Right atrium auricular region (tissue), 2 donors: Measurements from ENCODE around the gene QSOX2. TPM values are rescaled to one million over a fixed set of nuclear protein-coding genes. Genes with fewer than 3 reads are reported as not detected.

Source experiments
- DNase-seq: peaks from one replicate; pipeline ENCODE4 v3.0.0-alpha.2; 2019; ENCODE audit warnings: low spot score
- H3K27ac ChIP-seq, 2 donors: fragments of 200-600 bp; sonication (generic); 1 replicate in 1 of 2; 2 replicates in 1 of 2; pipeline ENCODE4 v1.5.1; 2016 to 2019
- H3K27me3 ChIP-seq, 2 donors: fragments of 200-600 bp; sonication (generic); one replicate each; pipeline versions ENCODE4 v1.5.1 to v1.6.0; 2017 to 2019
- H3K36me3 ChIP-seq: fragments of 200-600 bp; sonication (generic); one replicate; pipeline ENCODE4 v1.5.1; 2016
- H3K4me1 ChIP-seq, 2 donors: fragments of 200-600 bp; sonication (generic); one replicate each; pipeline versions ENCODE4 v1.5.1 to v1.6.0; 2017 to 2019
- H3K4me3 ChIP-seq, 2 donors: fragments of 200-600 bp; sonication (generic); 1 replicate in 1 of 2; 2 replicates in 1 of 2; pipeline ENCODE4 v1.5.1; 2017 to 2019; ENCODE audit warnings: mild to moderate bottlenecking in 1 of 2, moderate library complexity in 1 of 2
- H3K9me3 ChIP-seq, 2 donors: fragments of 200-600 bp; sonication (generic); one replicate each; pipeline ENCODE4 v1.5.1; 2019
- CTCF ChIP-seq, 2 donors: fragments of 200-600 bp; sonication (generic); IDR thresholded peaks; one replicate each; pipeline ENCODE4 v1.5.1; 2019; ENCODE audit warnings: antibody characterized with exemption in 2 of 2
- total RNA-seq, 2 donors: library from RNA; depleted of rRNA; stranded (reverse); fragments of >200 nt; gene quantifications; one replicate each; pipeline ENCODE4 v1.1.0, GENCODE V29; 2016

Gene QSOX2
- total RNA-seq, 2 donors from 2014 or later: 3.2 to 6.3 TPM

DNA sequence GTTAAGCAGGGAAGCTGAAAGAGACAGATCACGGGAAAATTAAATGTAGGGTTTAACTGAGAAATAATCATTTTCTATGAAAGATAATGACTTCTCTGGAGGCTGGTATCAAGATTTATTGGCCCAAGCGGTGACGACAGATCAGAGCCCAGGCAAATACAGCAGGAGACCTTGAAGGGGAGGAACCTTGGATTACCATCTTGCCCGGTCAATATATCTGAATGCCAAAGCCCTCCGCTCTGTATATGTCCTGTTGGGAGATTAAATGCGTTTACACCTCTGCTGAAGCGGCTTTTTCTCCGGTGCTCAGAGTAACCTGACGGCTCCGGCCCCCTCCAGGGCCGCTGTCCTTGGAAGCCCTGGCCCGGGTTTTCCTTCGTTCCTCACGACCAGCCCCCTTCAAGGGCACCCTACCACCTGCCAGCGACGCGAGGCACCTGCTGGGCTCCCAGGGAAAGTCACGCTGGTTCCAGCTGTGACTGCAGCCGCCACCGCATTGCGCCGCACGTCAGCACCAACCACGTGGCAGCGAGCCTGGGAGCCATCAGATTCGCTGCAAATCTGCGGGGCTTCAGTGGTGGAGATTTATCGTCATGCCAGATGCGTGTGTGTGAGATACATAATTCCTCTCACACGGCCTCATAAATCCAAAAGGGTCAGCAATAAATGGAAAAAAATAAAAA, 4.4 kb upstream of the QSOX2 start:
- H3K36me3 ChIP-seq: no peaks in the 10 kb centered on the region
- DNase-seq: no peak
- TF ChIP-seq CTCF (IDR thresholded peaks at IDR 0.05): no peak
- H3K27me3 ChIP-seq: no peaks in the 10 kb centered on the region
- no peak overlapping the region for H3K4me3 ChIP-seq
- peaks cover 0 to 6% of the 10 kb centered on the region in 2 donors for H3K4me1 ChIP-seq
- no peak overlapping the region for H3K27ac ChIP-seq
- H3K9me3 ChIP-seq: no peaks in the 10 kb centered on the region

DNA sequence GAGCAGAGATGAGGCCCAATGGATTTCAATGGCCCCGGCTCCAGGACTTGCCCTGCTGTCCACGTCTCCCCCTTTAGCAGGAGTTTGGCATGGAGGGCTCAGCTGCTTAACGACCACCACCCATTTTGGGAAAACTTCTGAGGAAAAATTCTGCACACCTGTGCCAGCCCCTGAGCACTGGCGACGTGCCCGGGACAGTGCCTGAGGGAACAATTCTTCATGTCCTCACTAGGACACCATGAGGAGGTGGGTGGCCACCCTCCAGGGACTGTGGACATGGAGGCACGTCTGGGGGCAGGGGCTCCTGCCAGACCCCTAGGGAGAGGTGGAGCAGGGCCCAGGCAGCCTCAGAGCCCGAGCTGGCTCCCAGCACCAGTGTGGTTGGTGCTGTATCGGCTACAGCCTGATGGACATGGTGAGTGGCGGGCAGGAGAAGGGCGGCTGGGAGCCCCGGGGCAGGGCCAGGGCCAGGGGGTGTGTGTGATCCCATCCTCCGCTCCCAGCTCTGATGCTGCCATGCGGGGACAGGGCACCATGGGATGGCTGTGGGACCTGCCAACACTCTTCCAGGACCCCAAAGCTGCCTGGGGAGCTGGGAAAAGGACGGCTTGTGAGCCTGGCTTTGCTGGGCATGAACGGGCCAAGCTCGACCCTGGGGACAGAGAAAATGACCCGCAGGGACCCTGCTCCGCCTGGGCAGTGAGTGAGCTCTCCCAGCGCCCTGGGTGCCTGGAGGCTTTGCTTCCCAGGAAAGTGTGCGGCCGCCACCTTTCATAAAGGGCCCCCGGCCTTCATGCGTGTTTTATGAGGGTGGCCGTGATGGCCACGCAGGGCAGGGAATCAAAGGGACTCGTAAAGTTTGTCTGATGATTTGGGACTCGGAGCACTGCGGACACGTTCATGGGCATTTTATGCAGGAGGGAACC, 3.6 kb upstream of the QSOX2 start:
- no peak for DNase-seq
- Histone ChIP-seq H3K9me3 (no peaks in the 10 kb centered on the region), H3K4me1 (peaks cover under 1 to 11% of the 10 kb centered on the region in 2 donors), H3K36me3 (no peaks in the 10 kb centered on the region), H3K4me3 (no peak overlapping the region), H3K27ac (no peak overlapping the region), H3K27me3 (no peaks in the 10 kb centered on the region)
- TF ChIP-seq CTCF (IDR thresholded peaks at IDR 0.05): no peak

DNA sequence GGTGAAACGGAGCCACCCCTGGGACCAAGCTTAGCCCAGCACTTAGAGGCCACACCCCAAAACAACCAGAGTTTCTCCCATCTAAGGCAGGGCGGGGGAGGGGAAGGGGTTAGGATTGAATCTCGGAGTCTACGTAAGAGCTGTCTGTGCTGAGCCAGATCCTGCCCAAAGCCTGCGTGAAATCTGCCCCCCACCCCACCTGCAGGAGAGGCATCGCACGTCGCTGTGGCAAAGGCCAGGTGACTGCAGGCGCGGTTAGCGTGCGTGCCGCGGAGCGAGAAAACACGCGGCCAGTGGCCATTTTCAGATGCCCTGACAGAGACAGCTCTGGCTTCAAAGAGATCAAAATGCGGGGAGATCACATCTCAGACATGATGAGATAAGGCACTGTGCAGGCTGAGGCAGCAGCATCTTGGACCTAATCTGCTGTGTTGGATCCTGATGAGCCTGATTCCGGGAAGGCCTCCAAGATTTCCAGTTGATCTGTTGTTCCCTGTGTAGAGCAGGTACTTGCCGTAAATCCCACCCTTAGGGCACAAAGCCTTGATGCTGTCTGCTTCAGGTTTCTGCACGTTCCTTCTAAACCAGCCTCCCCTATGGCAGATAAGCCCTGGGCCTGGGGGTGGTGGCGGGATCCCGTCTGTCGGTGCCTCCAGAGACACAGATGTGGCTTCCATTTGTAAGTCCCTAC, 2.5 kb upstream of the QSOX2 start:
- no peak for DNase-seq

GRCh38 chr9:136247551-136247916, 1.9 kb upstream of the QSOX2 start:
- Histone ChIP-seq H3K4me3 (no peak overlapping the region), H3K9me3 (no peaks in the 10 kb centered on the region), H3K27ac (no peak overlapping the region), H3K36me3 (no peaks in the 10 kb centered on the region), H3K27me3 (no peaks in the 10 kb centered on the region), H3K4me1 (peaks cover 4 to 18% of the 10 kb centered on the region in 2 donors)
- TF ChIP-seq CTCF (IDR thresholded peaks at IDR 0.05): no peak
- no peak for DNase-seq

More for the DNA sequence above, 2.5 kb upstream of the QSOX2 start:
- Histone ChIP-seq H3K9me3 (no peaks in the 10 kb centered on the region), H3K36me3 (no peaks in the 10 kb centered on the region), H3K27ac (no peak overlapping the region), H3K27me3 (no peaks in the 10 kb centered on the region), H3K4me1 (peaks cover 4 to 18% of the 10 kb centered on the region in 2 donors), H3K4me3 (no peak overlapping the region)
- TF ChIP-seq CTCF (IDR thresholded peaks at IDR 0.05): no peak

DNA sequence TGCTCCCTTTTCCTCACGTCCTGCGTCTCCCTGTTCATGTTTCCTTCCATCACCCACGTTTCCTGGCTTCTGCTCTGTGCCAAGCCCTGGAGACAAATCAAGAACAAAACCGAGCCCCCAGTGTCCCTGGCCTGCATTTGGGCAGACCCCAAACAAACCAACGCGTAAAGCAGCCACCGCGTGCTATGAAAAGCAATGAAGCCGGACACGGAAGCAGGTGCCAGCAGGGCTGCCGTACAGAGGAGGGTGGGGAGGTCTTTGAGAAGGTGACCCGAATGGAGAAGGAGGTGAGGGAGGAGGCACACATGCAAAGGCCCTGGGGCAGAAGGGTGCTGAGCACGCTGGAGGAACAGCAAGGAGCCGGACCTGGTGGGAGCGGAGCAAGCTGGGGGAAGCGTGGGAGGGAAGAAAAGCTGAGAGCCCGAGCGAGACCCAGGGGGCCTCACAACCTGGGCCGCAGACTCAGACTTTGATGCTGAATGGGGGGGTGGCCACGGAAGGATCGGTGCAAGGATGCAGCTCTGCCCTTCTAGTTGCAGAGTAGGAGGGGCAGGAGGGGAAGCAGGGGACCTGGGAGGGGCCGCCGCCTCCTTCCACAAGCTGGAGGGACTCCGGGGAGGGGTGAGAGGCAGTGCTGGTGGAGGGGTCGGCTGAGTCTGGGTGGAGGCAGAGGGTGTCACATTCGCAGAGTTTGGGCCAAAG, 1.4 kb upstream of the QSOX2 start:
- Histone ChIP-seq H3K9me3 (no peaks in the 10 kb centered on the region), H3K4me3 (no peak overlapping the region), H3K27me3 (no peaks in the 10 kb centered on the region), H3K27ac (no peak overlapping the region), H3K36me3 (no peaks in the 10 kb centered on the region), H3K4me1 (peaks cover 4 to 18% of the 10 kb centered on the region in 2 donors)
- no peak for TF ChIP-seq CTCF (IDR thresholded peaks at IDR 0.05)
- no peak for DNase-seq
